ENCODE measurements around the gene ZFAND6.

GRCh38 chr15:80141916-80142598 lies 82.6 kb downstream of the ZFAND6 start:
- TF ChIP-seq CTCF (IDR thresholded peaks at IDR 0.05; ENCODE audit: low read depth, low read length, missing input control) (no peak), JUND (IDR thresholded peaks at IDR 0.05) (peak; percentile 60 to 66), TAF1 (conservative IDR thresholded peaks at IDR 0.05) (no peak)

Measured in liver (tissue), 3 donors.